Bronchial epithelial cell (primary cell): ENCODE measurements around the gene THAP2. TPM values are rescaled to one million over a fixed set of nuclear protein-coding genes. Genes with fewer than 3 reads are reported as not detected.

Source experiments
- DNase-seq: peaks from one replicate; pipeline ENCODE4 v3.0.0-alpha.2; 2010; ENCODE audit warnings: low read depth
- FAIRE-seq: peaks from 2 replicates; lab custom pipeline; 2011; peaks lifted over from hg19 to GRCh38; lab: Jason Lieb, UNC
- H3K27me3 ChIP-seq: 2 replicates; pipeline ENCODE4 v1.5.1; 2011; ENCODE audit warnings: low read length; ENCODE audit not compliant: control insufficient read depth, insufficient read depth
- H3K36me3 ChIP-seq: 2 replicates; pipeline ENCODE4 v1.5.1; 2011; ENCODE audit warnings: low read length; ENCODE audit not compliant: control insufficient read depth, insufficient read depth
- H3K4me3 ChIP-seq: 2 replicates; pipeline ENCODE4 v1.5.1; 2011; ENCODE audit warnings: mild to moderate bottlenecking, low read depth, low read length, control low read depth
- total RNA-seq: library from RNA; depleted of rRNA; stranded (reverse); fragments of >200 nt; gene quantifications from 2 replicates; pipeline ENCODE4 v1.2.1, GENCODE V29; 2014
- TF ChIP-seq, protein P1 (sequence below): IDR thresholded peaks from 2 replicates; pipeline ENCODE4 v1.5.1; 2011; ENCODE audit warnings: mild to moderate bottlenecking, moderate library complexity, low read length, control low read depth, inconsistent platforms; ENCODE audit not compliant: insufficient read depth, severe bottlenecking

The THAP2 gene
- total RNA-seq, result 2.6 and 4.2 TPM in 2 replicates

DNA sequence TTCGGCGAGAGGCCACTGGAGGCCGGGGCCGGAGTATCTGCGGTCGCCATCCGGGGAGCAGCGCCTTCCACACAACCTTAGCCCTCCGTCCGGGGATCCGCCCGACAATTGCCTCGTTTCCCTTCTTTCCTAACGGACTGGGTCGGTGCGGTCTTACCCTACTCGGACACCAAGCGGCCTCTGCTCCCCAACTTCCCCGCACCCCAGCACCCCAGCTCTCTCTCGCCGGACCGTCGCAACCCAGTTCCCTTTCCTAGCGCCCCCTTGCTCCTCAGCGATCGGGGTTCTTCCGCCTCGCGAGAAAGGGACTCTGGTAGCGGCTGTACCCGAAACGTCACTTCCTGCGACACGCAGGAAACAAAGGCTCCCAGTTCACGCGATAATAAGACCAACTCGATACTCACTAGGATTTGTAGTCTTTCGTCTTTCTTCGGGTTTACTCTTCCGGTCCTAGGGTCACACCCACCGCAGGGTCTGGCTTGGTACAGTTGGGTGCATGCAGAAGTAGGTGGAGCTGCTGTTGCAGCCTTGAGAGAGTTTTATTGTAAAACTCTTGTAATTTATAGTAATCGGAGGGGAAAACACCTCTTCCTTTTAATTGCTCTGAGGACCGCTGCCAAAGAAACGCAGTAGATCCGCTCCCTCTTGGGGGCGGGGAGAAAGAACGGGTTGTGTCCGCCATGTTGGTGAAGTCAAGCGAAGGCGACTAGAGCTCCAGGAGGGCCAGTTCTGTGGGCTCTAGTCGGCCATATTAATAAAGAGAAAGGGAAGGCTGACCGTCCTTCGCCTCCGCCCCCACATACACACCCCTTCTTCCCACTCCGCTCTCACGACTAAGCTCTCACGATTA lies at the start of gene THAP2, which contains the start of gene ZFC3H1:
TSS of gene THAP2 (plus strand) at position 741 of the 850 bp plus-strand sequence. CDS start 209 bp downstream, outside the sequence.
TSS of gene ZFC3H1 (minus strand) at position 288 of the 850 bp plus-strand sequence. CDS start at position 50, 238 bp downstream.
- no peak for FAIRE-seq

DNA sequence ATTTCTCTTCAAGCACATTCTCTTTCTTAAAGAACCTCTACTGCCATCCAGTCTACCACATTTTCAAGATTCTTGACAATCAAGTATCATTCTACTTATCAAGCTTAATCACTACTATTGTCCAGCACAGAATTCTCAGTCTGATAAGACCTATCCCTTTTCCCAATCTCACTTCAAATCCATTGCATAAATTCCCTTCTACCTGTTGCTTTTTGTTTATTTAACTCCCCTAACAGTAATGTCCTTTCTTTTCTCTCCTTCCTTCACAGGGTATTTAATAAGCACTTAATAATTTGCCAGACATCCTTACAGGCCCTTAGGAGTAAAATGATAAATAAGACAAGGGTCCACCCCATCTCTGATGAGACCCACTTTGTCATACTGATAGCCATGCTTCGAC lies 42.2 kb upstream of the THAP2 start:
- TF ChIP-seq, protein P1, sequence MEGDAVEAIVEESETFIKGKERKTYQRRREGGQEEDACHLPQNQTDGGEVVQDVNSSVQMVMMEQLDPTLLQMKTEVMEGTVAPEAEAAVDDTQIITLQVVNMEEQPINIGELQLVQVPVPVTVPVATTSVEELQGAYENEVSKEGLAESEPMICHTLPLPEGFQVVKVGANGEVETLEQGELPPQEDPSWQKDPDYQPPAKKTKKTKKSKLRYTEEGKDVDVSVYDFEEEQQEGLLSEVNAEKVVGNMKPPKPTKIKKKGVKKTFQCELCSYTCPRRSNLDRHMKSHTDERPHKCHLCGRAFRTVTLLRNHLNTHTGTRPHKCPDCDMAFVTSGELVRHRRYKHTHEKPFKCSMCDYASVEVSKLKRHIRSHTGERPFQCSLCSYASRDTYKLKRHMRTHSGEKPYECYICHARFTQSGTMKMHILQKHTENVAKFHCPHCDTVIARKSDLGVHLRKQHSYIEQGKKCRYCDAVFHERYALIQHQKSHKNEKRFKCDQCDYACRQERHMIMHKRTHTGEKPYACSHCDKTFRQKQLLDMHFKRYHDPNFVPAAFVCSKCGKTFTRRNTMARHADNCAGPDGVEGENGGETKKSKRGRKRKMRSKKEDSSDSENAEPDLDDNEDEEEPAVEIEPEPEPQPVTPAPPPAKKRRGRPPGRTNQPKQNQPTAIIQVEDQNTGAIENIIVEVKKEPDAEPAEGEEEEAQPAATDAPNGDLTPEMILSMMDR, result no peak
- no peak for DNase-seq
- Histone ChIP-seq H3K36me3 (peaks cover 13% of the 10 kb centered on the region), H3K4me3 (no peak overlapping the region), H3K27me3 (no peaks in the 10 kb centered on the region)
- FAIRE-seq, result no peak

More for the DNA sequence above, at the start of gene THAP2, which contains the start of gene ZFC3H1:
- TF ChIP-seq, protein P1, result peak; percentile 48
- peak; percentile 100 for DNase-seq
- H3K27me3 ChIP-seq, result no peaks in the 10 kb centered on the region
- peaks cover 7% of the 10 kb centered on the region for H3K36me3 ChIP-seq
- peak within 1 kb of the TSS; percentile 98 for H3K4me3 ChIP-seq

DNA sequence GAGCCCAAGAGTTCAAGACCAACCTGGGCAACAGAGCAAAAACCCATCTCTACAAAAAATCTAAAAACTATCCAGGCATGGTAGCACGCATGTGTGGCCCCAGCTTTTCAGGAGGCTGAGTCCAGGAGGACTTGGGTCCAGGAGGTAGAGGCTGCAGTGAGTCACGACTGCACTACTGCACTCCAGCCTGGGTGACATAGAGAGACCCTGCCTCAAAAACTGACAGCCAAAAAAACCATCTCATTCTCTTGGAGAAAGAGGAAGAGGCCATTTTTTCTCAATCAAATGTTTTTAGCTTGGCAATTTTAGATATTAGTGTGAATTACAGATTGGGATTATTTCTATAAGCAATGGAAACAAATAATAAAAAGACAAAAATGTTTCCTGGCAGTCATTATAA lies 38.6 kb upstream of the THAP2 start:
- H3K4me3 ChIP-seq, result no peak overlapping the region
- TF ChIP-seq, protein P1, result no peak
- DNase-seq (no peak), FAIRE-seq (no peak)
- no peaks in the 10 kb centered on the region for H3K27me3 ChIP-seq
- peaks cover 13% of the 10 kb centered on the region for H3K36me3 ChIP-seq

DNA sequence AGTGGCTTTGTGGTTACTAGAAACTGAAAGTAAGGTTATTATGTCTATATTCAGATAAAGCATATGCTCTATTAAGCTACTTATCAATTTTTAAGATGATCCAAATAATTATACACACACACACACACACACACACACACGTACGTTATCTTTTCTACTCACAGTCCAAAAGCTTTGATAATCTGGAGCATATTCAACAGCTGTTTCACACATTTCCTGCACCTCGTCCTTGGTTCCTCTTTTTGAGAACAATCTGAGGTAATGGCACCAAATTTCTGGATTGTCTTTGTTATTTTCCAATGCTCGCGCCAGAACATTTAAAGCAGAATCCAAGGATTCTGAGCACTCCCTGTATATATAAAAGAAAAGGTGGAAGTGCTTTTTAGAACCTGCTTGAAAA lies 38.0 kb upstream of the THAP2 start:
- FAIRE-seq, result no peak
- H3K4me3 ChIP-seq, result no peak overlapping the region
- TF ChIP-seq, protein P1, result no peak
- DNase-seq, result no peak
- no peaks in the 10 kb centered on the region for H3K27me3 ChIP-seq
- H3K36me3 ChIP-seq, result peaks cover 14% of the 10 kb centered on the region

DNA sequence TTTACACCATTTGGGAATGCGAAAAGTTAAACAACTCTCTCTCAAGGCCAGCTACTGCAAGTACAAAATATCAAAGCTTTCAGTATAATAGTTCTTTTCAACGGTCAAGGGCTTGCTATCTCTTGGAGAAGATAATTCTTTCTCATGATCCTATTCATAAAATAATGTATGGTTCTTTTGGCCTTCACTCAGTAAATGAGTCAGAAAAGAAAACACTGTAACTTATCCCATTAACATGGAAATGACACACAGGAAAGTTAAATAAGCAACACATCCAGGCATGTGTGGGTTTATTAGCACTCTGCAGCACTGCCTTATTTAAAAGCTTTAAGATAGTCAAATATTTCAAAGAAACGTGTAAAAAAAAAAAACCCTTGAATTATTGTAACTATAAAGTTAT lies 37.3 kb upstream of the THAP2 start:
- DNase-seq (peak; percentile 81), FAIRE-seq (no peak)
- peaks cover 12% of the 10 kb centered on the region for H3K36me3 ChIP-seq

More for the DNA sequence above, 37.3 kb upstream of the THAP2 start:
- H3K27me3 ChIP-seq, result no peaks in the 10 kb centered on the region
- no peak overlapping the region for H3K4me3 ChIP-seq
- TF ChIP-seq, protein P1, result no peak
